GM21528 (cell line): Measurements from ENCODE around the gene GPC5.
"Not testable (repeated sequence)": the region's sequence is repeated elsewhere in the genome, so short reads cannot be mapped to it uniquely, and the experiment has no call there.

Source experiments
- ATAC-seq: cut with Tn5 transposase; IDR thresholded peaks from one replicate; pipeline ENCODE4 v1.9.1; 2021; ENCODE audit warnings: mild to moderate bottlenecking, moderate library complexity; ENCODE audit not compliant: unreplicated experiment, low FRiP score

The GPC5 gene

GRCh38 chr13:92197669-92198068 lies 799.2 kb downstream of the GPC5 start:
- ATAC-seq: no peak

GRCh38 chr13:92218615-92219014 lies 820.2 kb downstream of the GPC5 start:
- ATAC-seq: no peak

GRCh38 chr13:92221916-92222315 lies 823.5 kb downstream of the GPC5 start:
- ATAC-seq: no peak

- no peak for ATAC-seq
Measured at GRCh38 chr13:92224052-92224821, 825.8 kb downstream of the GPC5 start.

GRCh38 chr13:92224825-92225224 lies 826.4 kb downstream of the GPC5 start:
- no peak for ATAC-seq

- no peak for ATAC-seq
Measured at GRCh38 chr13:92225861-92226260, 827.4 kb downstream of the GPC5 start.

- ATAC-seq: no peak
Measured at GRCh38 chr13:92232871-92233270, 834.5 kb downstream of the GPC5 start.

- no peak for ATAC-seq
Measured at GRCh38 chr13:92251671-92252210, 853.3 kb downstream of the GPC5 start.

GRCh38 chr13:92255526-92255925 lies 857.1 kb downstream of the GPC5 start:
- ATAC-seq: no peak

GRCh38 chr13:92256211-92256610 lies 857.8 kb downstream of the GPC5 start:
- no peak for ATAC-seq

- no peak for ATAC-seq
Measured at GRCh38 chr13:92259046-92259445, 860.6 kb downstream of the GPC5 start.

GRCh38 chr13:92259523-92259922 lies 861.1 kb downstream of the GPC5 start:
- ATAC-seq: no peak

- ATAC-seq: no peak
Measured at GRCh38 chr13:92260363-92260762, 861.9 kb downstream of the GPC5 start.

GRCh38 chr13:92262100-92262788 lies 863.8 kb downstream of the GPC5 start:
- ATAC-seq: no peak

- no peak for ATAC-seq
Measured at GRCh38 chr13:92265408-92265807, 867.0 kb downstream of the GPC5 start.

GRCh38 chr13:92270990-92271389 lies 872.6 kb downstream of the GPC5 start:
- ATAC-seq: no peak

GRCh38 chr13:92272177-92272576 lies 873.8 kb downstream of the GPC5 start:
- ATAC-seq: no peak

- not testable (repeated sequence) for ATAC-seq
Measured at GRCh38 chr13:92280986-92281385, 882.6 kb downstream of the GPC5 start.

GRCh38 chr13:92290718-92291307 lies 892.4 kb downstream of the GPC5 start:
- not testable (repeated sequence) for ATAC-seq

GRCh38 chr13:92294533-92294932 lies 896.1 kb downstream of the GPC5 start:
- ATAC-seq: not testable (repeated sequence)

GRCh38 chr13:92296154-92296671 lies 897.8 kb downstream of the GPC5 start:
- not testable (repeated sequence) for ATAC-seq
